Stimulated activated CD8-positive, alpha-beta memory T cell treated with anti-CD3 and anti-CD28 coated beads, Interleukin-12 subunit alpha, Interleukin-12 subunit beta, amount 100 ng/mL, for 24 hours (primary cell): Measurements from ENCODE around the gene TRAPPC5.
"Not testable (repeated sequence)": the region's sequence is repeated elsewhere in the genome, so short reads cannot be mapped to it uniquely, and the experiment has no call there.

Source experiments
- DNase-seq: peaks from one replicate; pipeline ENCODE4 v3.0.0-alpha.2; 2020; ENCODE audit errors: extremely low read depth

The TRAPPC5 gene

GRCh38 chr19:7680606-7681339 lies at the start of gene TRAPPC5:
TSS of gene TRAPPC5 (plus strand) at chr19:7680833. CDS start at chr19:7682254, 1,421 bp downstream.
- peak; percentile 60 for DNase-seq

GRCh38 chr19:7631577-7631976 lies 49.1 kb upstream of the TRAPPC5 start:
- no peak for DNase-seq

- DNase-seq = no peak
Measured at GRCh38 chr19:7632340-7633203, 48.1 kb upstream of the TRAPPC5 start.

GRCh38 chr19:7633698-7634097 lies 46.9 kb upstream of the TRAPPC5 start, which contains the start of gene PCP2:
TSS of gene PCP2 (minus strand) at chr19:7633719. CDS start at chr19:7633457, 262 bp downstream.
- no peak for DNase-seq

GRCh38 chr19:7635670-7636069 lies 45.0 kb upstream of the TRAPPC5 start:
- no peak for DNase-seq

- no peak for DNase-seq
Measured at GRCh38 chr19:7636317-7636690, 44.3 kb upstream of the TRAPPC5 start.

GRCh38 chr19:7636691-7637373 lies 43.8 kb upstream of the TRAPPC5 start, which contains the start of gene STXBP2:
TSS of gene STXBP2 (plus strand) at chr19:7637110. CDS start at chr19:7637150, 40 bp downstream.
- peak; percentile 73 for DNase-seq

- DNase-seq = no peak
Measured at GRCh38 chr19:7637374-7638256, 43.0 kb upstream of the TRAPPC5 start.

GRCh38 chr19:7638802-7639465 lies 41.7 kb upstream of the TRAPPC5 start:
- no peak for DNase-seq

- DNase-seq = no peak
Measured at GRCh38 chr19:7639863-7640348, 40.7 kb upstream of the TRAPPC5 start.

GRCh38 chr19:7640803-7641202 lies 39.8 kb upstream of the TRAPPC5 start:
- no peak for DNase-seq

GRCh38 chr19:7641290-7642276 lies 39.0 kb upstream of the TRAPPC5 start:
- DNase-seq = no peak

GRCh38 chr19:7642295-7643030 lies 38.2 kb upstream of the TRAPPC5 start:
- no peak for DNase-seq

GRCh38 chr19:7643031-7643415 lies 37.6 kb upstream of the TRAPPC5 start:
- no peak for DNase-seq

- DNase-seq = not testable (repeated sequence)
Measured at GRCh38 chr19:7643629-7644549, 36.7 kb upstream of the TRAPPC5 start.

- DNase-seq = no peak
Measured at GRCh38 chr19:7644550-7644877, 36.1 kb upstream of the TRAPPC5 start.

GRCh38 chr19:7645163-7645562 lies 35.5 kb upstream of the TRAPPC5 start:
- no peak for DNase-seq
